HEK293 (cell line): ENCODE measurements around the gene AMOTL2.
A peak's percentile ranks its signal among the peaks of the same experiment; 100 is the strongest.

Experiments
- BCL11A ChIP-seq: fragments of 450-650 bp; formaldehyde crosslinking; IDR thresholded peaks from 2 replicates; pipeline ENCODE4 v1.5.1; 2016; ENCODE audit warnings: low read depth, missing biosample characterization, missing genetic modification characterization
- BCL6B ChIP-seq: fragments of 450-650 bp; formaldehyde crosslinking; IDR thresholded peaks from 2 replicates; pipeline ENCODE4 v1.5.1; 2017; ENCODE audit warnings: missing biosample characterization, missing genetic modification characterization
- FEZF1 ChIP-seq: fragments of 450-650 bp; formaldehyde crosslinking; IDR thresholded peaks from 2 replicates; pipeline ENCODE4 v1.5.1; 2016; ENCODE audit warnings: missing biosample characterization, missing genetic modification characterization
- GLIS2 ChIP-seq: fragments of 450-650 bp; formaldehyde crosslinking; IDR thresholded peaks from 2 replicates; pipeline ENCODE4 v1.5.1; 2016; ENCODE audit warnings: missing biosample characterization, missing genetic modification characterization
- KLF16 ChIP-seq: fragments of 450-650 bp; formaldehyde crosslinking; IDR thresholded peaks from 2 replicates; pipeline ENCODE4 v1.5.1; 2017; ENCODE audit warnings: missing biosample characterization, missing genetic modification characterization
- OSR2 ChIP-seq: fragments of 450-650 bp; formaldehyde crosslinking; IDR thresholded peaks from 2 replicates; pipeline ENCODE4 v1.5.1; 2016; ENCODE audit warnings: missing biosample characterization, missing genetic modification characterization
- RBAK ChIP-seq: fragments of 450-650 bp; formaldehyde crosslinking; IDR thresholded peaks from 2 replicates; pipeline ENCODE4 v1.5.1; 2016; ENCODE audit warnings: missing biosample characterization, missing genetic modification characterization
- ZBTB8A ChIP-seq: fragments of 450-650 bp; formaldehyde crosslinking; IDR thresholded peaks from 2 replicates; pipeline ENCODE4 v1.5.1; 2016; ENCODE audit warnings: missing biosample characterization, missing genetic modification characterization
- ZIC2 ChIP-seq: fragments of 450-650 bp; formaldehyde crosslinking; IDR thresholded peaks from 2 replicates; pipeline ENCODE4 v1.5.1; 2016; ENCODE audit warnings: missing biosample characterization, missing genetic modification characterization
- ZNF138 ChIP-seq: fragments of 450-650 bp; formaldehyde crosslinking; IDR thresholded peaks from 2 replicates; pipeline ENCODE4 v1.5.1; 2016; ENCODE audit warnings: missing biosample characterization, missing genetic modification characterization, borderline replicate concordance
- ZNF16 ChIP-seq: fragments of 450-650 bp; formaldehyde crosslinking; IDR thresholded peaks from 2 replicates; pipeline ENCODE4 v1.5.1; 2016; ENCODE audit warnings: low read depth, missing biosample characterization, missing genetic modification characterization
- ZNF184 ChIP-seq: fragments of 450-650 bp; IDR thresholded peaks from 2 replicates; pipeline ENCODE4 v1.5.1; 2018; ENCODE audit warnings: missing biosample characterization, mild to moderate bottlenecking, missing genetic modification characterization
- ZNF24 ChIP-seq: fragments of 450-650 bp; formaldehyde crosslinking; IDR thresholded peaks from 2 replicates; pipeline ENCODE4 v1.5.1; 2016; ENCODE audit warnings: missing biosample characterization, missing genetic modification characterization
- ZNF366 ChIP-seq: fragments of 450-650 bp; formaldehyde crosslinking; conservative IDR thresholded peaks from 2 replicates; pipeline ENCODE4 v1.5.1; 2016; ENCODE audit warnings: missing biosample characterization, missing genetic modification characterization
- ZNF37A ChIP-seq: fragments of 450-650 bp; IDR thresholded peaks from 2 replicates; pipeline ENCODE4 v1.5.1; 2018; ENCODE audit warnings: missing biosample characterization, missing genetic modification characterization
- ZNF510 ChIP-seq: fragments of 450-650 bp; formaldehyde crosslinking; IDR thresholded peaks from 2 replicates; pipeline ENCODE4 v1.5.1; 2018; ENCODE audit warnings: mild to moderate bottlenecking, missing genetic modification characterization, missing biosample characterization; ENCODE audit not compliant: insufficient replicate concordance
- ZNF555 ChIP-seq: fragments of 450-650 bp; formaldehyde crosslinking; conservative IDR thresholded peaks from 2 replicates; pipeline ENCODE4 v1.5.1; 2017; ENCODE audit warnings: missing biosample characterization, mild to moderate bottlenecking, missing genetic modification characterization, inconsistent platforms
- ZNF571 ChIP-seq: fragments of 450-650 bp; formaldehyde crosslinking; IDR thresholded peaks from 2 replicates; pipeline ENCODE4 v1.5.0; 2017; ENCODE audit warnings: missing biosample characterization, missing genetic modification characterization
- ZNF600 ChIP-seq: fragments of 450-650 bp; formaldehyde crosslinking; IDR thresholded peaks from 2 replicates; pipeline ENCODE4 v1.5.1; 2016; ENCODE audit warnings: missing biosample characterization, missing genetic modification characterization
- ZNF639 ChIP-seq: fragments of 450-650 bp; formaldehyde crosslinking; IDR thresholded peaks from 2 replicates; pipeline ENCODE4 v1.5.1; 2016; ENCODE audit warnings: missing biosample characterization, missing genetic modification characterization
- ZNF645 ChIP-seq: fragments of 450-650 bp; formaldehyde crosslinking; IDR thresholded peaks from 2 replicates; pipeline ENCODE4; 2016; ENCODE audit warnings: missing biosample characterization, missing genetic modification characterization
- ZNF692 ChIP-seq: fragments of 450-650 bp; formaldehyde crosslinking; IDR thresholded peaks from 2 replicates; pipeline ENCODE4 v1.5.1; 2016; ENCODE audit warnings: missing biosample characterization, missing genetic modification characterization
- ZNF785 ChIP-seq: fragments of 450-650 bp; formaldehyde crosslinking; IDR thresholded peaks from 2 replicates; pipeline ENCODE4 v1.5.1; 2016; ENCODE audit warnings: missing biosample characterization, missing genetic modification characterization
- ZSCAN23 ChIP-seq: fragments of 450-650 bp; formaldehyde crosslinking; IDR thresholded peaks from 2 replicates; pipeline ENCODE4 v1.5.1; 2016; ENCODE audit warnings: missing biosample characterization, missing genetic modification characterization
- TF ChIP-seq, protein P1 (sequence below): fragments of 450-650 bp; formaldehyde crosslinking; IDR thresholded peaks from 2 replicates; pipeline ENCODE4 v1.5.1; 2016; ENCODE audit warnings: missing biosample characterization, missing genetic modification characterization, low read depth

AMOTL2 gene

DNA sequence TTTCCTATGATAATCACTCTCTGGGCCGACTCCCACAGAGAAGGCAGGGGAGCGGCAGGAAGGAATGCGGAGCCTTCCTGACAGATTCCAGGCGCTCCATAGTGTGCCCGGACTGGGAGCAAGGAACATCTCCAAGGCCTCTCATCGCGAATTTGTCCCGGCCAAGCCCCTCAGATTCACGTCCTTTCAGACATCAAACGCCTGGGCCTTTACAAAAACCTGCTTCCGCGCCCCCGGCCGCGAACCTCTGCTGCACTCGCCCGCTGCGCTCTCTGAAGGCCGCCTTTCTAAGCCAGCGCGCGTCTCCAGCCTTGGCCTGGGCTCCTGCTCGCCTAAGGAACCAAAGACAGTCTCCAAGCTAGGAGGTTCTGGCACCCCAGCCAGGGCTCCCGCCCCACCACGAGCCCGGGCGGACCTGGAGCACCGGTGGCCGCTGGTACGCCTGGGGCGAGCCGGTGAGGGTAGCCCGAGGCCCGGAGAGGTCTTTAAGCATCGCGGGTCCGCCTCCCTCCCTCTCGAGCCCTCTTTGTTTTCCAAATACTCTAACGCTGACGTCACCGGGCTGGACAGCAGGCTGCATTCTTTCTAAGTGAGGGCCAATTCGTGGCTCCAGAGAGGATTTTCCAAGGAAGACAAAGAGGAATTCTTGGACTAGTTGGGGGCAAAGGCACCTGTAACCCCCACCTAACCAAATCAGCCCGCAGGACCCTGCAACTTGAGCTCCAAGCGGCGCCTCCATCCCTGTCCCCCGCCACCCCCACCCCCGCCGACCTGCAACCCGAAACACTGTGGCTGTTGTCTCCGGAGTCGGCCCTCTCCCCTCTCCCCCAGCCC, 759 bp downstream of the AMOTL2 start (continued):
- TF ChIP-seq, protein P1, sequence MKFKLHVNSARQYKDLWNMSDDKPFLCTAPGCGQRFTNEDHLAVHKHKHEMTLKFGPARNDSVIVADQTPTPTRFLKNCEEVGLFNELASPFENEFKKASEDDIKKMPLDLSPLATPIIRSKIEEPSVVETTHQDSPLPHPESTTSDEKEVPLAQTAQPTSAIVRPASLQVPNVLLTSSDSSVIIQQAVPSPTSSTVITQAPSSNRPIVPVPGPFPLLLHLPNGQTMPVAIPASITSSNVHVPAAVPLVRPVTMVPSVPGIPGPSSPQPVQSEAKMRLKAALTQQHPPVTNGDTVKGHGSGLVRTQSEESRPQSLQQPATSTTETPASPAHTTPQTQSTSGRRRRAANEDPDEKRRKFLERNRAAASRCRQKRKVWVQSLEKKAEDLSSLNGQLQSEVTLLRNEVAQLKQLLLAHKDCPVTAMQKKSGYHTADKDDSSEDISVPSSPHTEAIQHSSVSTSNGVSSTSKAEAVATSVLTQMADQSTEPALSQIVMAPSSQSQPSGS (tag by site-specific recombination) = peak; percentile 95
- TF ChIP-seq ZSCAN23 = no peak
- no peak for TF ChIP-seq ZNF785 (tag by site-specific recombination)
- no peak for TF ChIP-seq OSR2 (tag by site-specific recombination)
- no peak for TF ChIP-seq ZNF510 (tag by site-specific recombination)
- TF ChIP-seq ZBTB8A (tag by site-specific recombination) = peak; percentile 30
- TF ChIP-seq ZNF184 (tag by site-specific recombination) = no peak
- no peak for TF ChIP-seq ZNF692 (tag by site-specific recombination)
- no peak for TF ChIP-seq ZNF24 (tag by site-specific recombination)
- TF ChIP-seq ZIC2 (tag by site-specific recombination) = peak; percentile 47; the same call in 1 of the 2 replicates
- no peak for TF ChIP-seq ZNF639 (tag by site-specific recombination)
- TF ChIP-seq ZNF600 (tag by site-specific recombination) = no peak
- no peak for TF ChIP-seq ZNF645
- TF ChIP-seq GLIS2 (tag by site-specific recombination) = peak; percentile 66
- TF ChIP-seq FEZF1 (tag by site-specific recombination) = peak; percentile 17; the same call in 1 of the 2 replicates
- TF ChIP-seq KLF16 = 0 out of 2 replicates have a peak, but pooled peaks have one; percentile 12
- no peak for TF ChIP-seq ZNF555 (tag by site-specific recombination)
- TF ChIP-seq BCL6B (tag by site-specific recombination) = no peak
- TF ChIP-seq BCL11A = no peak
- TF ChIP-seq ZNF571 (tag by site-specific recombination) = no peak
- TF ChIP-seq ZNF37A (tag by site-specific recombination) = no peak
- TF ChIP-seq RBAK (tag by site-specific recombination) = no peak
- no peak for TF ChIP-seq ZNF138 (tag by site-specific recombination)
- peak; percentile 68; the same call in 1 of the 2 replicates for TF ChIP-seq ZNF16
- TF ChIP-seq ZNF366 = peak; percentile 72
